CD4-positive, CD25-positive, alpha-beta regulatory T cell (primary cell): ENCODE results near the gene S100A10. TPM values are rescaled to one million over a fixed set of nuclear protein-coding genes. Genes with fewer than 3 reads are reported as not detected.

Source experiments
- ATAC-seq, 2 donors: fragments of 150-1000 bp; cut with Tn5 transposase; one replicate each; pipeline ENCODE4 v1.10.0; 2021; ENCODE audit warnings: low read depth in 2 of 2, moderate number of reproducible peaks in 2 of 2, moderate library complexity in 1 of 2
- DNase-seq, 3 donors: peaks; one replicate each; pipeline versions ENCODE4 v3.0.0 to v3.0.0-alpha.2; 2012 to 2022; ENCODE audit warnings: mixed read lengths in 1 of 3
- H3K27ac ChIP-seq: one replicate; pipeline ENCODE4 v1.7.0; 2013; ENCODE audit warnings: mild to moderate bottlenecking, low read length; ENCODE audit not compliant: insufficient read depth, poor library complexity, severe bottlenecking
- H3K27me3 ChIP-seq: one replicate; pipeline ENCODE4 v1.7.0; 2013; ENCODE audit warnings: low read length; ENCODE audit not compliant: control insufficient read depth, insufficient read depth
- H3K36me3 ChIP-seq: one replicate; pipeline ENCODE4 v1.7.0; 2013; ENCODE audit warnings: mild to moderate bottlenecking, low read length, moderate library complexity; ENCODE audit not compliant: control insufficient read depth, insufficient read depth
- H3K4me1 ChIP-seq: 2 replicates; pipeline ENCODE4 v1.7.0; 2013; ENCODE audit warnings: mild to moderate bottlenecking, low read length; ENCODE audit not compliant: insufficient read depth, control insufficient read depth, poor library complexity, severe bottlenecking
- H3K4me3 ChIP-seq: one replicate; pipeline ENCODE4 v1.7.0; 2013; ENCODE audit warnings: low read depth, mild to moderate bottlenecking, low read length, moderate library complexity
- H3K9me3 ChIP-seq, 2 experiments: 1 replicate in 1 of 2; 2 replicates in 1 of 2; pipeline ENCODE4 v1.7.0; 2013; ENCODE audit warnings: low read length in 2 of 2, mild to moderate bottlenecking in 1 of 2, moderate library complexity in 1 of 2; ENCODE audit not compliant: control insufficient read depth in 2 of 2
- H3K27ac Mint-ChIP-seq, 3 donors: one replicate each; pipeline ENCODE4 v1.8.0; 2020 to 2022; ENCODE audit warnings: mild to moderate bottlenecking in 3 of 3, mixed read lengths in 3 of 3, moderate library complexity in 2 of 3
- H3K27me3 Mint-ChIP-seq: one replicate; pipeline ENCODE4 v1.8.0; 2022; ENCODE audit warnings: mild to moderate bottlenecking, mixed read lengths
- H3K36me3 Mint-ChIP-seq: one replicate; pipeline ENCODE4 v1.8.0; 2020; ENCODE audit warnings: mixed read lengths
- H3K4me1 Mint-ChIP-seq, 4 donors: one replicate each; pipeline ENCODE4 v1.8.0; 2020 to 2022; ENCODE audit warnings: mixed read lengths in 4 of 4, mild to moderate bottlenecking in 1 of 4
- H3K4me3 Mint-ChIP-seq, 4 donors: one replicate each; pipeline ENCODE4 v1.8.0; 2020 to 2022; ENCODE audit warnings: mild to moderate bottlenecking in 4 of 4, mixed read lengths in 4 of 4, moderate library complexity in 3 of 4
- H3K9me3 Mint-ChIP-seq, 7 donors: one replicate each; pipeline ENCODE4 v1.8.0; 2020 to 2022; ENCODE audit warnings: mixed read lengths in 7 of 7, mild to moderate bottlenecking in 3 of 7, moderate library complexity in 2 of 7
- polyA plus RNA-seq, 4 donors: library from polyadenylated mRNA; unstranded; fragments of 300-500 nt; fragmentation: Illumina TruSeq; gene quantifications; one replicate each; pipeline ENCODE4 v1.2.3, GENCODE V29; 2021
- total RNA-seq: library from RNA; stranded (reverse); gene quantifications from one replicate; pipeline ENCODE4 v1.2.3, GENCODE V29; 2022

S100A10 gene
- total and polyA plus RNA-seq, 5 donors from 2014 or later = 405 to 1,844 (median 1,264) TPM

- no peak overlapping the region for H3K4me3 Mint-ChIP-seq
- peaks cover 65% of the 10 kb centered on the region for H3K36me3 ChIP-seq
- H3K4me1 ChIP-seq = peaks cover 27% of the 10 kb centered on the region
- ATAC-seq (no peak), DNase-seq (no peak)
- H3K27ac Mint-ChIP-seq = no peak overlapping the region
- H3K36me3 Mint-ChIP-seq = peaks cover 41% of the 10 kb centered on the region
- H3K27ac ChIP-seq = no peak overlapping the region
- H3K27me3 Mint-ChIP-seq = no peaks in the 10 kb centered on the region
- H3K27me3 ChIP-seq = no peaks in the 10 kb centered on the region
- H3K4me3 ChIP-seq = no peak overlapping the region
- no peaks in the 10 kb centered on the region for H3K9me3 ChIP-seq
- H3K4me1 Mint-ChIP-seq = peaks cover 7 to 47% (median 34%) of the 10 kb centered on the region in 4 donors
- no peaks in the 10 kb centered on the region for H3K9me3 Mint-ChIP-seq
These were observed 11.2 kb downstream of the S100A10 start for GRCh38 chr1:151982300-151983005.

DNA sequence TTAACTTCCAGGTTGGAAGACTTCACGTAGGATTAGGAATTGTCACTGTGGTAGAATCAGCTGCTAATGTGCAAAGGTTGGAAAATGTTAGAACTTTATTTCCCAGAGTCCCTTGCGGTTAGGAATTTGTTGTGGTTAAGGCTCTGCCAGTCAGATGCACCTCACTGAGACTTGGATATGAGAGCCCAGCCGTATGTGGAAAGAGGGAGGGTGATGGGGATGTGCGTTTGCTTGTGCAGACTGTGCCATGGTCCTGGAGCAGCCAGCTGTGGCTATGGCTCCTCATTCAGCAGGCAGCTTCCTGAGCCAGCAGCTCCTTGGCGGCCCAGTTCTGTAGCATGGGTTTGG is 12.5 kb downstream of the S100A10 start:
- Mint-ChIP-seq H3K4me3 (no peak overlapping the region), H3K36me3 (peaks cover 36% of the 10 kb centered on the region), H3K9me3 (no peaks in the 10 kb centered on the region), H3K27me3 (no peaks in the 10 kb centered on the region), H3K27ac (no peak overlapping the region), H3K4me1 (peaks cover 7 to 40% (median 26%) of the 10 kb centered on the region in 4 donors)
- no peak overlapping the region for H3K27ac ChIP-seq
- peaks cover 57% of the 10 kb centered on the region for H3K36me3 ChIP-seq
- no peak for DNase-seq
- H3K9me3 ChIP-seq = no peaks in the 10 kb centered on the region
- H3K4me1 ChIP-seq = peaks cover 23% of the 10 kb centered on the region
- H3K4me3 ChIP-seq = no peak overlapping the region
- no peaks in the 10 kb centered on the region for H3K27me3 ChIP-seq
- ATAC-seq = no peak

DNA sequence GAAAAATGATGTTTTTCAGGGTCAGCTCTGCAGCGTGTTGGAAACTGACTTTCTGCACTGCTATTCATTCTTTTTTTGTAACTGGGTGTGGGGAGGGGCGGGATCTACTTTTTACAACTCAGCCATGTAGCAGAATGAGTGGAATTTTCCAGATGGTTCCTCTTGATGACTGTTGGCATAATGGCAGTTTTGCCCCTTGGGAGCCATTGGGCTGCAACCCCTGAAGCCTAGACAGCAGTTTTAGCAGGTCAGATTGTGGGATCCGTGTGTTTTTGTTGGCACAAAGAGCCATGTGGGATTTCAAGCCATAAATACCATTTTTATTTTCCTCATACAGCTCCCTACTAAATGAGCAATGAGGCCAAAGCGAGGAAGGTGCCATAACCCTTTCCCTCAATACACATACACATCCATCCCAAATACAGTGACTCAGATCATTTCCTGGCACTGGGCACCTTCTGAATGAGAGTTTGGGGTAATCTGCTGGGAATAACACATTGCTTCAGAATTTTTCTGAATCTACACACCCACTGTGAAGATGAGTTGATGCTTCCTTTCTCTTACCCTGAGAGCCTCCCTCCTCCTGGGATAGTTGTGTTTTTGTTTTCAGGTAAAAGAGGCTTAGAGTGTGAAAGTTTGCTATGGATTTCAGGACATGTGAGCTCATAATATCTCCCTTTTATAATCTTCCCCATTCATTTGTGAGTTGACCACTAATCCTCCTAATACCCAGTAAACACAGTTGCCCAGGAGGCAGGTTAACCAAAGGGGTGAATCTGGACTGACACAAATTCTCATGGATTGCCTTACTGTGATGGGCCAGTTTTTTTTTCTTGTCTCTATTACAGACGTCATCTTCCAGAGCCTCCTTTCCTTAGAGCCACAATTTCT is 13.1 kb downstream of the S100A10 start:
- no peaks in the 10 kb centered on the region for H3K9me3 Mint-ChIP-seq
- no peak overlapping the region for H3K4me3 Mint-ChIP-seq
- H3K27me3 Mint-ChIP-seq = no peaks in the 10 kb centered on the region
- Histone ChIP-seq H3K4me3 (no peak overlapping the region), H3K36me3 (peaks cover 51% of the 10 kb centered on the region), H3K4me1 (peaks cover 17% of the 10 kb centered on the region), H3K9me3 (no peaks in the 10 kb centered on the region), H3K27ac (no peak overlapping the region), H3K27me3 (no peaks in the 10 kb centered on the region)
- ATAC-seq (no peak), DNase-seq (no peak)
- peaks cover 7 to 34% (median 21%) of the 10 kb centered on the region in 4 donors for H3K4me1 Mint-ChIP-seq
- peak overlapping the region in 1 of 3 donors; percentile 23 for H3K27ac Mint-ChIP-seq
- H3K36me3 Mint-ChIP-seq = peaks cover 36% of the 10 kb centered on the region

DNA sequence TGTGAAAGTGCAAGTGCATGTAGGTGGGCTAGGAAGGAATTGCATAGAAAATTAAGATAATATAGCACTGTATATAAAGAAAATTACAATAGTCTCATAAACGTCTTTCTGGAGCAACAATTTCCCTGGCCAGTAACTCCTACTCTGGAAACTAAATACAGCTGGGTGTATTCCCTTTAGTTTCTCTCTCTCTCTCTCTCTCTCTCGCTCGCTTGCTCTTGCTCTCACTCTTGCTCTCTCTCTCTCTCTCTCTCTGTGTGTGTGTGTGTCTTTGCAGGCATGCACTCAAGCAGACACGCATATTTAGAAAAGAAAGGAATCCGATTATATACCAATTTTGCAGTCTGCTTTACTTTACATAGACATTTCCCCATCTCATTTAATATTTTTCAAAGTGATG is 14.7 kb downstream of the S100A10 start:
- H3K9me3 Mint-ChIP-seq = no peaks in the 10 kb centered on the region
- Histone ChIP-seq H3K27me3 (no peaks in the 10 kb centered on the region), H3K4me3 (no peak overlapping the region), H3K9me3 (no peaks in the 10 kb centered on the region), H3K36me3 (peaks cover 35% of the 10 kb centered on the region), H3K27ac (no peak overlapping the region), H3K4me1 (peaks cover 1% of the 10 kb centered on the region)
- H3K27me3 Mint-ChIP-seq = no peaks in the 10 kb centered on the region
- peaks cover 29% of the 10 kb centered on the region for H3K36me3 Mint-ChIP-seq
- H3K4me1 Mint-ChIP-seq = peaks cover 0 to 22% (median 6%) of the 10 kb centered on the region in 4 donors
- ATAC-seq = no peak
- no peak for DNase-seq
- no peak overlapping the region for H3K4me3 Mint-ChIP-seq
- no peak overlapping the region for H3K27ac Mint-ChIP-seq

DNA sequence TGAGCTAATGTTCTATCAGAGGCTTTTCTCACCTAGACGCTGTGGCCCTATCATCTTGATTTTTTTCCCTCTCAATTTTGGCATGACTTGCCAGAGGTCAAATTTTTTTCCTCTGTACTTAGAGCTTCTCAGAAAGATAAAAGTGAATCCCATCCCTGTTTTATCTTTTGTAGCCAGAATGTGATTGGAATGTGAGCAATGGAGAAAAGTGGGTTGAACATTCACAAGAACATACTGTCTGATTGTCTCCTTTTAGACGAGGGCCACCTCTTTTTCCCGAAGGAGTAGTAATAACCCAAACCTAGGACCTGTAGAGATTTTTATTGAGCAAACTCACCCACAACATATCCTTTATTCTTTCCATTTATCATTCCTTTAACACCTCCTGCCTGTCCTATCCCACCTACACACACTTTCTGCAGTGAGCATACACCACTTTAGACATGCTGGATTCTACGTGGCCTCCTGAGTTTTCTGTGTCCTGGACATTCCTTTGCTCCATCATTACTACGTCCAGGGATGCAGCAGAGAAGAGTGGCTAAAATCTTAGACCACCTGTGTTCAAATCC is 15.9 kb downstream of the S100A10 start:
- H3K4me1 ChIP-seq = no peaks in the 10 kb centered on the region
- no peaks in the 10 kb centered on the region for H3K9me3 Mint-ChIP-seq
- H3K4me3 ChIP-seq = no peak overlapping the region
- H3K4me3 Mint-ChIP-seq = no peak overlapping the region
- peaks cover 23% of the 10 kb centered on the region for H3K36me3 ChIP-seq
- H3K27me3 ChIP-seq = no peaks in the 10 kb centered on the region
- DNase-seq = no peak
- no peak overlapping the region for H3K27ac Mint-ChIP-seq
- H3K4me1 Mint-ChIP-seq = peaks cover 0 to 25% (median 5%) of the 10 kb centered on the region in 4 donors
- no peak overlapping the region for H3K27ac ChIP-seq
- no peaks in the 10 kb centered on the region for H3K27me3 Mint-ChIP-seq
- no peak for ATAC-seq
- no peaks in the 10 kb centered on the region for H3K9me3 ChIP-seq
- H3K36me3 Mint-ChIP-seq = peaks cover 23% of the 10 kb centered on the region

- H3K27me3 ChIP-seq = no peaks in the 10 kb centered on the region
- Mint-ChIP-seq H3K4me3 (no peak overlapping the region), H3K9me3 (no peaks in the 10 kb centered on the region), H3K27me3 (no peaks in the 10 kb centered on the region), H3K4me1 (peaks cover 0 to 24% (median 7%) of the 10 kb centered on the region in 4 donors), H3K36me3 (peaks cover 15% of the 10 kb centered on the region), H3K27ac (no peak overlapping the region)
- H3K36me3 ChIP-seq = peaks cover 15% of the 10 kb centered on the region
- H3K4me3 ChIP-seq = no peak overlapping the region
- DNase-seq = no peak
- no peak overlapping the region for H3K27ac ChIP-seq
- no peaks in the 10 kb centered on the region for H3K9me3 ChIP-seq
- no peak for ATAC-seq
- no peaks in the 10 kb centered on the region for H3K4me1 ChIP-seq
These were observed 16.8 kb downstream of the S100A10 start for GRCh38 chr1:151976858-151977257.

GRCh38 chr1:151976015-151976343 is 17.7 kb downstream of the S100A10 start:
- Mint-ChIP-seq H3K27ac (no peak overlapping the region), H3K36me3 (peaks cover 8% of the 10 kb centered on the region), H3K4me3 (no peak overlapping the region), H3K4me1 (peaks cover 0 to 24% (median 7%) of the 10 kb centered on the region in 4 donors), H3K27me3 (no peaks in the 10 kb centered on the region), H3K9me3 (no peaks in the 10 kb centered on the region)
- H3K27me3 ChIP-seq = no peaks in the 10 kb centered on the region
- ATAC-seq (no peak), DNase-seq (no peak)
- H3K9me3 ChIP-seq = no peaks in the 10 kb centered on the region
- H3K36me3 ChIP-seq = peaks cover 6% of the 10 kb centered on the region
- H3K4me1 ChIP-seq = no peaks in the 10 kb centered on the region
- no peak overlapping the region for H3K4me3 ChIP-seq
- H3K27ac ChIP-seq = no peak overlapping the region
